GM10248 (cell line): ENCODE results near the gene GDF9.

Experiments used
- CTCF ChIA-PET: fragments of 300-600 bp; sonication (Branson Sonifier 250); formaldehyde crosslinking; extraction: SDS; loops from one replicate; lab custom pipeline; 2021; ENCODE audit warnings: antibody characterized with exemption; lab: Yijun Ruan, JAX
- POLR2A ChIA-PET: fragments of 350-650 bp; sonication (Branson Sonifier 250); formaldehyde crosslinking; extraction: SDS; loops from one replicate; lab custom pipeline; 2020; ENCODE audit warnings: antibody characterized with exemption; lab: Yijun Ruan, JAX
- DNase-seq: peaks from one replicate; pipeline ENCODE4 v3.0.0; 2012; ENCODE audit errors: extremely low spot score
- TF ChIP-seq, protein P1 (sequence below): IDR thresholded peaks from 2 replicates; pipeline ENCODE4 v1.5.1; 2012; ENCODE audit warnings: mild to moderate bottlenecking, low read depth; ENCODE audit errors: extremely low read depth, missing control alignments, control extremely low read depth

The GDF9 gene

DNA sequence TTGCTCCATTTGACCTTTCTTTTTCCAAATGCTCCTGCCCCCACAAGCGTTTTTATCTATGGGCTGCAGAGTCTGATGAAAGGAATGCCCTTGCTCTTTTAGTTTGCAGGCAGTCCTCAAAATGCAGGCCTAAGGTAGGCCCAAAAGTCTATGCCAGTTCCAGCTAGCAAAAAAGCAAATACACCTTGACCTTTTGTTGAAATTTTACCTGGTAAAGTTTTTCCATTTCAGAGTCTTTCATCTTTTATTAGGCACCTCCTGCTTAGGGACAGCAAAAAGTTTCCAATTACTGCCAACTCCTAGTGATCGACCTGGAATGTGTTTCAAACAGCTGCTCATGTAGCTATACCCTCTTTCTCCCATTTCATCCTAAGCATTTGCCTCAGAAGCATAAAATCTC lies 4.5 kb upstream of the GDF9 start:
- no peak for DNase-seq
- ChIA-PET POLR2A (no interaction called here), CTCF (interaction anchor here (1.3 to 18.9 kb wide), 3 partner anchors 14 to 365 kb away, joined by 3 to 215 read pairs (median 72); partner anchors contain the start of gene SHROOM1)
- TF ChIP-seq, protein P1, sequence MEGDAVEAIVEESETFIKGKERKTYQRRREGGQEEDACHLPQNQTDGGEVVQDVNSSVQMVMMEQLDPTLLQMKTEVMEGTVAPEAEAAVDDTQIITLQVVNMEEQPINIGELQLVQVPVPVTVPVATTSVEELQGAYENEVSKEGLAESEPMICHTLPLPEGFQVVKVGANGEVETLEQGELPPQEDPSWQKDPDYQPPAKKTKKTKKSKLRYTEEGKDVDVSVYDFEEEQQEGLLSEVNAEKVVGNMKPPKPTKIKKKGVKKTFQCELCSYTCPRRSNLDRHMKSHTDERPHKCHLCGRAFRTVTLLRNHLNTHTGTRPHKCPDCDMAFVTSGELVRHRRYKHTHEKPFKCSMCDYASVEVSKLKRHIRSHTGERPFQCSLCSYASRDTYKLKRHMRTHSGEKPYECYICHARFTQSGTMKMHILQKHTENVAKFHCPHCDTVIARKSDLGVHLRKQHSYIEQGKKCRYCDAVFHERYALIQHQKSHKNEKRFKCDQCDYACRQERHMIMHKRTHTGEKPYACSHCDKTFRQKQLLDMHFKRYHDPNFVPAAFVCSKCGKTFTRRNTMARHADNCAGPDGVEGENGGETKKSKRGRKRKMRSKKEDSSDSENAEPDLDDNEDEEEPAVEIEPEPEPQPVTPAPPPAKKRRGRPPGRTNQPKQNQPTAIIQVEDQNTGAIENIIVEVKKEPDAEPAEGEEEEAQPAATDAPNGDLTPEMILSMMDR: no peak

DNA sequence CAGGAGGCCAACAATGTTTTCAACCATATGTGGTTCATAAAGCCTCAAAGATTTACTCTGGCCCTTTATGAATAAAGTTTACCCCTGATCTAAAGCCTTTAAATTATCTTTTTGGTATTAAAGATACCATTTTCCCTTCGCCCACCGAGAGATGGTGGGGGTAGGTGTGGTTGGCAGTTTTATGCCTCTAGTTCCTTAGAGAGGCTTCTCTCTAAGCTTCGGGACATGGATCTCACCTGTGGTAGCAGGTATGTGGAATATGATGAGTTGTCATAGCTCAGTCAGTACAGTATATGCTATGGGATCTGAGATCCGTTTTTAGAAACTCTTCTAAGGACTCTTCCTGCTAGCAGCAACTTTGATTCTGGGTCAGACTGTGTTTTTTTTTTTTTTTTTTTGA lies 2.5 kb upstream of the GDF9 start:
- CTCF ChIA-PET: interaction anchor here (0.8 to 18.9 kb wide), 6 partner anchors 8 to 363 kb away, joined by 3 to 215 read pairs (median 23); partner anchors contain the start of gene SHROOM1
- TF ChIP-seq, protein P1: no peak
- POLR2A ChIA-PET: no interaction called here
- no peak for DNase-seq

DNA sequence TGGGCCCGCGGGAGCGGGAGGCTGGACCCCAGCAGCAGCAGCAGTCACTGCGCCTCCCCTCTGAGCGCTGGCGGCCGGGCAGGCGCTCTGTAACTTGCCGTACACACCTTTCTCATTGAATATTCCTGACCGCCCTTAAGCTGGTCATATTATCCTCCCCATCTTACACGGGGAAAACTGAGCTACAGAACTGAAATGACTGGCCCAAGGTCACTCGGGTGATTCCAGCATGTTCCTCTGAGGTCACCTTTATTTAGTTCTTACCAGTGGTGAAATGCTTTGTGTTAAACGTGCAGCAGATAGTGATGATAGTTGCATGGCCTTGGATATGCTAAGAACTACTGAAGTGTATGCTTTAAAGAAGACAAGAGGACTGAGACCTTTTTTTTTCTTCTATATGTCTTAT lies 780 bp upstream of the GDF9 start:
- POLR2A ChIA-PET: no interaction called here
- DNase-seq: no peak

DNA sequence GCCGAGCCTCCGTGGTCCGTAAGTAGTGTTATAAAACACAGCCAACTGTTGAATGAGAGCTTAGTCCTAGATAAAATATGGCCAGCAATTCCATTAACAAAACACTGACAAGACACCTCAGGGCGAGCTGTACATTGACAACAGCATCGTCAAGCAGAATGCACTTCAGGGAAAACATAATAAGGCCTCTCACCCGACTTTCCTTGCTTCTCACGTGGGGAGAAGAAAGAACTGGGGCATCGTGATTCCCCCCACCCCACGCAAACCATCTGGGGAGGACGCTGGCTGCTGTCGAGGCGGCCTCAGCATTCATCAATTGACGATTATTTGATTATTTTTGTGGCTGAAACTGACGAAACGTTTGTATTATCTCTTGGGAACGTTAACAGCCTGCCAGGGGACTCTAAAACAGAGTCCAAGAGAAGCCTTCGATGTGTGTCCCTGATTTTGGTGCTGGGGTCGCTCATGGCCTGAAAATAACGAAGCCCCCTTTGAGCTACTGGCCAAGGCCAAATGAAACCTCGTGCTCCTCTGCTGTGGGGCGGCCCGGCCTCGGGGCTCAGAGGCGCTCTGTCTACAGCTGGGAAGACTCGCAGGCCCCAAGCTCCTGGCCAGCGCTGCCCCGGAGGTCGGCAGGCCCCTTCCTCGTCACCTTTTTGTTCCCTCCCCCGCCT lies 464 bp downstream of the GDF9 start:
- ChIA-PET CTCF (interaction anchor here (1.6 to 18.9 kb wide), 7 partner anchors 11 to 340 kb away, joined by 5 to 215 read pairs (median 9); partner anchors contain the start of gene SHROOM1), POLR2A (no interaction called here)
- DNase-seq: no peak
- TF ChIP-seq, protein P1: no peak

More for the DNA sequence above, 780 bp upstream of the GDF9 start:
- TF ChIP-seq, protein P1: no peak
- CTCF ChIA-PET: interaction anchor here (1.4 to 18.9 kb wide), 5 partner anchors 10 to 46 kb away, joined by 4 to 215 read pairs (median 9); partner anchors contain the start of gene SHROOM1

DNA sequence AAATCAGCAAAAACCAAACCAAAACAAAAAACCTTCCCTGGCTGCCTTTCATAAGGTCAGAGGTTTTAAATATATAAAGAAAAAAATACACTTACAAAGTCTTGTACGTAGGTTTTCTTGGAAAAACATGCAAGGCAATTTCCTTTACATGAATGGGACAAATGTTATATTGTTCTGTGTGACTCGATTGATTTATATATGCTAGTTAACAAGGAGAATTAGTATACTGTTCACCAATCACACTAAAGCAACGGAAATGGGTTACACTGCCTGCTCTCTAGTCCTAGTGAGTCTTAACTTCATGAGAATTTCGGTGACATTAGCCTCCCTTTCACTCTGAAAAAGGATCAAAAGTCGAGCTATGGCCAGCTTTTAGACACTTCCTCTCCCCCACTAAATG lies 5.5 kb downstream of the GDF9 start:
- ChIA-PET POLR2A (no interaction called here), CTCF (interaction anchor here (1.3 to 18.9 kb wide), 4 partner anchors 14 to 360 kb away, joined by 4 to 215 read pairs (median 54); partner anchors contain the start of gene SHROOM1)
- TF ChIP-seq, protein P1: no peak

DNA sequence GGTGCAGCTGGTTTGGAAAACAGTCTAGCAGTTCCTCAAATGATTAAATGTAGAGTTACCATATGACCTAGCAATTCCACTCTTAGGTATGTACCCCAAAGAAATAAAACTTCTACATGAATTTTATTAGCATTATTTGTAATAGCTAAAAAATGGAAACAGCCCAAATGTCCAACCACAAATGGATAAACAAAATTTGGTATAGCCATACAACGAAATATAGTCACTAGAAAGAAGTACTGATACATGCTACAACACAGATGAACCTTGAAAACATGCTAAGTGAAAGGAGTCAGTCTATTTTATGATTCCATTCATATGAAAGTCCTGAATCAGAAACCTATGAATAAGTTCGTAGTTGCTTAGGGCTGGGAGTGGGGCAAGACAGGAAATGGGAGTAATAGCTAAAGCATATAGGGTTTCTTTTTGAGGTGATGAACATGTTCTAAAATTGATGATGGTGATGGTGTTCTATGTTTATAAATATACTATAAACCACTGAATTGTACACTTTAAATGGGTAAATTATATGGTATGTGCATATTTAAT lies 6.3 kb downstream of the GDF9 start:
- CTCF ChIA-PET: interaction anchor here (1.3 to 18.9 kb wide), 4 partner anchors 13 to 359 kb away, joined by 4 to 215 read pairs (median 54); partner anchors contain the start of gene SHROOM1
- DNase-seq: no peak
- TF ChIP-seq, protein P1: no peak
- POLR2A ChIA-PET: no interaction called here

More for the DNA sequence above, 5.5 kb downstream of the GDF9 start:
- no peak for DNase-seq
